GM12891 (cell line): ENCODE results near the gene SPATA3.

Source experiments
- DNase-seq: peaks from one replicate; pipeline ENCODE4 v3.0.0; 2011; ENCODE audit warnings: low spot score; ENCODE audit not compliant: insufficient read length
- FAIRE-seq: peaks from 2 replicates; lab custom pipeline; 2011; peaks lifted over from hg19 to GRCh38; lab: Jason Lieb, UNC
- PAX5 ChIP-seq: IDR thresholded peaks from 2 replicates; pipeline ENCODE4 v1.6.1; 2011; ENCODE audit warnings: low read length, moderate library complexity, mild to moderate bottlenecking; ENCODE audit not compliant: insufficient read depth, severe bottlenecking
- POLR2A ChIP-seq: IDR thresholded peaks from 2 replicates; pipeline ENCODE4 v1.6.1; 2011; ENCODE audit warnings: low read depth, low read length, control low read depth
- POLR2AphosphoS5 ChIP-seq: IDR thresholded peaks from 2 replicates; pipeline ENCODE4 v1.6.1; 2011; ENCODE audit warnings: low read depth, low read length, control low read depth
- POU2F2 ChIP-seq: IDR thresholded peaks from 2 replicates; pipeline ENCODE4 v1.6.1; 2011; ENCODE audit warnings: low read depth, mild to moderate bottlenecking, control low read depth, low read length, moderate library complexity
- SPI1 ChIP-seq: IDR thresholded peaks from 2 replicates; pipeline ENCODE4 v1.6.1; 2011; ENCODE audit warnings: low read depth, low read length, control low read depth
- TAF1 ChIP-seq: IDR thresholded peaks from 2 replicates; pipeline ENCODE4 v1.6.1; 2011; ENCODE audit warnings: low read depth, low read length, control low read depth

The SPATA3 gene

GRCh38 chr2:231053846-231054245 is 57.9 kb downstream of the SPATA3 start:
- FAIRE-seq (no peak), DNase-seq (no peak)
- TF ChIP-seq POLR2AphosphoS5 (no peak), POLR2A (no peak), SPI1 (no peak), TAF1 (no peak), PAX5 (no peak), POU2F2 (no peak)

GRCh38 chr2:231056453-231057416 is 60.8 kb downstream of the SPATA3 start, which contains the start of gene PSMD1:
TSS of gene PSMD1 (plus strand) at chr2:231056867. CDS start at chr2:231057026, 159 bp downstream.
- DNase-seq (peak; percentile 91), FAIRE-seq (peak; percentile 98)
- TF ChIP-seq POLR2AphosphoS5 (peak; percentile 61), POU2F2 (peak; percentile 65; the same call in 1 of the 2 replicates), TAF1 (peak; percentile 76; the same call in 1 of the 2 replicates), PAX5 (no peak), POLR2A (0 out of 2 replicates have a peak, but pooled peaks have one; percentile 41)

- FAIRE-seq = no peak
- TF ChIP-seq SPI1 = no peak
- no peak for TF ChIP-seq POLR2A
- no peak for TF ChIP-seq POLR2AphosphoS5
- no peak for TF ChIP-seq POU2F2
- no peak for TF ChIP-seq PAX5
- no peak for DNase-seq
Observed at GRCh38 chr2:231057590-231057989, 61.7 kb downstream of the SPATA3 start.
